Left renal cortex interstitium (tissue), 4 donors: ENCODE data around the gene PXMP4. TPM values are rescaled to one million over a fixed set of nuclear protein-coding genes. Genes with fewer than 3 reads are reported as not detected.
"Not testable (repeated sequence)": the region's sequence is repeated elsewhere in the genome, so short reads cannot be mapped to it uniquely, and the experiment has no call there.

ENCODE experiments used
- DNase-seq, 4 donors: peaks; one replicate each; pipeline ENCODE4 v3.0.0-alpha.2; 2013; ENCODE audit warnings: low read depth in 4 of 4, low spot score in 2 of 4, missing footprints in 1 of 4
- polyA plus RNA-seq, 4 donors: library from polyadenylated mRNA; unstranded; fragments of 120-200 nt; gene quantifications; one replicate each; pipeline ENCODE4 v1.2.1, GENCODE V29; 2013; ENCODE audit not compliant: insufficient read length in 4 of 4

Gene PXMP4, protein sequence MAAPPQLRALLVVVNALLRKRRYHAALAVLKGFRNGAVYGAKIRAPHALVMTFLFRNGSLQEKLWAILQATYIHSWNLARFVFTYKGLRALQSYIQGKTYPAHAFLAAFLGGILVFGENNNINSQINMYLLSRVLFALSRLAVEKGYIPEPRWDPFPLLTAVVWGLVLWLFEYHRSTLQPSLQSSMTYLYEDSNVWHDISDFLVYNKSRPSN
- polyA plus RNA-seq, result 1 to 10 TPM; 8.3 to 9.8 (median 9.2) TPM

DNA sequence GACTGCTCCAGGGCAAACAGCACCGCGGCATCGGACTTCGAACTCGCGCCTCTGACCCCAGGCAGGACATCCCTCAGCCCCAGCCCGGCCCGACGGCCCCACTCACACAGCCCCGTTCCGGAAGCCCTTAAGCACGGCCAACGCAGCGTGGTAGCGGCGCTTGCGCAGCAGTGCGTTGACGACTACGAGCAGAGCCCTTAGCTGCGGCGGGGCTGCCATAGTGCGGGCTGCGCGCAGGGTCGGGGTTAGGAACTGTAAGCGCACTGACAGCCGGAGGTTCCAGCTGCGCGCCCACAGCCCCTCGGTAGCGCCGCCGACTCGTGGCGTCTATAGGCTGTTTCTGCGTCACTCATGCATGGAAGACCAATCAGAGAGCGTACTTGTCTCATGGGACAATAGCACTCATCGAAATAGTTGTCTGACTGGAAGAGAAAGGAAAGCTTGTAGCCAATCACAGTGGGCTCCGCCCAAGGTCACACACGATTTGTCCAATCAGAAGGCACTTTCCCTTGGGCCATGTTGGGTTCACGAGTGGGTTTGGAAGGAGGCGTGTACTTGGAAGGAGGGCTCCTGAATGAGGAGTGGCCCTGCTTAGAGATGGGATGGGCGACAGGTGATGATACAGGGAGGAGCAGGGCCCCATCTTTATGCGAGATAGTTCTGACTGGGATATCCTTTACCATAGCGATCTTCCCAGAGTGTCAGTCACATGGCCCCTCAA is at the start of gene PXMP4:
Gene PXMP4 (minus strand): TSS at position 322 of the 721 bp plus-strand sequence. CDS start 103 bp downstream, at position 219.
- DNase-seq, result peak; percentile 69 to 91 (median 82)

DNA sequence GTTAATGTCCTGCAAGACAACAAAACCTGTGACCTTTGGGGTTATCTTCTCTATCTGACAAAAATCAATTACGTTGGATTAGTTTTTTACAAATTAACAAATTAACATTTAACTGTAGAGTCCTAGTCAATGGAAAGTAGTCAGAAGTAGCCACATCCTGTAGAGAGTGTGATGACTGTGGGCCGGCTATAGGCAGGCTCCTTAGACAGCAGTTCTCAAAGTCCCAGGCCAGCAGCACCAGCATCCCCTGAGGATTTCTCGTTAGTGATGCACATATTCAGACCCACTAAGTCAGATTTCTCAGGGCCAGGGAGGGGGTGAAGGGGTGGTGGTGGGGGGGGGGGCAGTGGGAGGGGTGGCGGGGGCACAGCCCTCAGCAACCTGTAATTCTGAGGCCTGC is 48.9 kb upstream of the PXMP4 start:
- no peak for DNase-seq

DNA sequence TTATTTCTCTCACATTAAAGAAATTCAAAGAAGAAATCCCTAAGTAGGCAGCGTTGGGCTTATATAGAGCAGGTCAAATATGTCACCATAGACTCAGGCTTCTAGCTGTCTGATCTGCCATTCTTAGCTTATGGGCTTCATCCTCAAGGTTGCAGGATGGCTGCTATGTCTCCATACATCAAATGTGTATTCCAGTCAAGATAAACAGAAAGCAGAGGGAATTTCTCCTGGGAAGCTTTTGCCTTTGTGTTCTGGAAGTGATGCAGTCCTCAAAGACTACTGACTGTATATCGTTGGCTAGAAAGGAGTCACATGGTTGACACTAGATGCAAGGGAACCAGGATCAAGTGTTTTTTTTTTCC is 47.6 kb upstream of the PXMP4 start:
- DNase-seq, result no peak

DNA sequence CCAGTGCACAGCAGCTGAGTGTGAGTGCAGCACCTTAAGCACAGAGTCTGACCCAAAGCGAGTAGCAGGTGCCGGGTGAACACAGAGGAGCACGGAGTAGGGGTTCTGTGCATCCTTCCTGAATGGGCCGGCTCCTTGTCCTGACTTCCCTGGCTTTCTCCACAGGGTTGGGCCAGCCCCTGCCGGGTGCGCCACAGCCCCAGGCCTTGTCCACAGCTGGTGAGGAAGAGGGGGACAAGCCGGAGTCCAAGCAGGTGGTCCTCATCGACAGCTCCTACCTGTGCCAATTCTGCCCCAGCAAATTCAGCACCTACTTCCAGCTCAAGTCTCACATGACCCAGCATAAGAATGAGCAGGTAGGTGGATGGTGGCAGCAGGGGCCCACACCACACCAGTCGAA is 46.6 kb upstream of the PXMP4 start:
- DNase-seq, result no peak

DNA sequence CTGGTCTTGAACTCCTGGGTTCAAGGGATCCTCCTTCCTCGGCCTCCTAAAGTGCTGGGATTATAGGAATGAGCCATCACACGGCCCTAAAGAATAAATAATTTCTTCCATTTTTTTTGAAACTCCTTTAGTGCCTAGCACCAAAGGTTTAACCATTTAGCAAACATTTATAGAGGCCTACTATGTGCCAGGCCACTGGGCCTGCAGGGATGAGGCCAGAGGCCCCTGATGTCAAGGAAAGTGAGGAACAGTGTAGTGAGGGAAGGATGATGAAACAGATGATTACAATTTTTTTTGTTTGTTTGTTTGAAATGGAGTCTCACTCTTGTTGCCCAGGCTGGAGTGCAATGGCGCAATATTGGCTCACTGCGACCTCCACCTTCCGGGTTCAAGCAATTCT is 45.5 kb upstream of the PXMP4 start:
- DNase-seq, result no peak

DNA sequence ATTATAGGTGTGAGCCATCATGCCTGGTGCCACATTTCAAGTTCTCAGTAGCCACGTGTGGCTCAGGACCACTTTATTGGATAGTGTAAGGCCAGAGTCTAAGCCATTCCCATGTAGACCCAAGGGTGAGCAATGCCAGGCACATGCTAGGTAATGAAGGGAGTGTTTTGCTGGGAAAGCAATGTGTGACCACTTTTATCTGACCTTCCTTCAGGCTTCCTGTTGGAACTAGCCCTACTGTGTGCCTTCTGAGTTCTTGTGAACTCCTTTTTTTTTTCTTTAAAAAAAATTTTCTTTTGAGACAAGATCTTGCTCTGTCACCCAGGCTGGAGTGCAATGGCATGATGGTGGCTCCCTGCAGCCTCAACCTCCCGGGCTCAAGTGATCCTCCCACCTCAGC is 45.0 kb upstream of the PXMP4 start:
- no peak for DNase-seq

DNA sequence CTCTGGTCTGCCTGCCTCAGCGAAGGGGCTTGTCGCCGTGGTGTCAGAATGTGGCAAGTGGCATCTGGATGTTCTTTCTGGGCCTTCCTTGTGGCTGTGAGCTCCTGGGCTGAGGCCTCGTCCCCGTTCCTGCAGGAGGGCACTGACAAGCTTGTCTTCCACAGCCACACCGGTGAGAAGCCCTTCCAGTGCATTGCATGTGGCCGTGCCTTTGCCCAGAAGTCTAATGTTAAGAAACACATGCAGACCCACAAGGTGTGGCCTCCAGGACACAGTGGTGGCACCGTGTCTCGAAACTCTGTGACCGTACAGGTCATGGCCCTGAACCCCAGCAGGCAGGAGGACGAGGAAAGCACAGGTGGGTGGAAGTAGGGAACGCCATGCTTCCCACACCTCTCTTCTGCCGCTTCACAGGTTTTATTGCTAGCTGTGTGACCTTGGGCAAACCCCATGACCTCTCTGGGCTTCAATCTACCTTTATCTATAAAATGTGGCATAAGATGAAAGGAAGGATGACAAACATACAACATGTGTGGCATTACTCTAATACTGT is 41.7 kb upstream of the PXMP4 start:
- DNase-seq, result no peak

DNA sequence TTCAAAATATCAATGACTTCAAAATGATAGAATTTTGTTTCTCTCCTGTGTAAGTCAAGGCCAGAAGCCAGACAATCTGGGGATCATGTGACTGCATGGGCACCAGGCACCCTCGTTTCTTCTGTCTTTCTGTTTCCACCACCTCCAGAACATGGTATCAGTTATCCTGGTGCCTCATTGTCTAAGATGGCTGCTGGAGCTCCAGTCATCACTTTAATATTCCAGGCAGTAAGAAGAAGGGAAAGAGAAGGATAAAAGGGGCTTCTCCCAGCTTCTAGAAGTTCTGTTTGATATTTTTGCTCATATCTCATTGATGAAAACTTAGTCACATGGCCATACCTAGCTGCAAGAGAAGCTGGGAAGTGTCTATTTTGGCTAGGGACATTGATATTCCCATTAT is 37.3 kb upstream of the PXMP4 start:
- DNase-seq, result no peak

DNA sequence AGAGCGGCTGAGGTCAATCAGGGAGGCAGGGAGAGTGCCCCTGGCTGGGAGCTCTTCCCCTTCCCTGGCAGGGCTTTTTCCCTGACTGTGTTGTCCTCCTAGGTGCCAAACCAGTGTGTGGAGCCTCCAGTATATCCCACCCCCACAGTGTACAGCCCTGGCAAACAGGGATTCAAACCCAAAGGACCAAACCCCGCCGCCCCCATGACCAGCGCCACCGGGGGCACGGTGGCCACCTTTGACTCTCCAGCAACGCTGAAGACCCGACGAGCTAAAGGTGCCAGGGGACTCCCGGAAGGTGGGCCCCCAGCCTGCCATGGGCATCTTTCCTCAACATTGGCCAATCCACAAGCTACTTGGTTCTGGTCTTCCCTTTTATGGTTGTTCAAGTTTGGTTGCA is 36.9 kb upstream of the PXMP4 start:
- no peak for DNase-seq

DNA sequence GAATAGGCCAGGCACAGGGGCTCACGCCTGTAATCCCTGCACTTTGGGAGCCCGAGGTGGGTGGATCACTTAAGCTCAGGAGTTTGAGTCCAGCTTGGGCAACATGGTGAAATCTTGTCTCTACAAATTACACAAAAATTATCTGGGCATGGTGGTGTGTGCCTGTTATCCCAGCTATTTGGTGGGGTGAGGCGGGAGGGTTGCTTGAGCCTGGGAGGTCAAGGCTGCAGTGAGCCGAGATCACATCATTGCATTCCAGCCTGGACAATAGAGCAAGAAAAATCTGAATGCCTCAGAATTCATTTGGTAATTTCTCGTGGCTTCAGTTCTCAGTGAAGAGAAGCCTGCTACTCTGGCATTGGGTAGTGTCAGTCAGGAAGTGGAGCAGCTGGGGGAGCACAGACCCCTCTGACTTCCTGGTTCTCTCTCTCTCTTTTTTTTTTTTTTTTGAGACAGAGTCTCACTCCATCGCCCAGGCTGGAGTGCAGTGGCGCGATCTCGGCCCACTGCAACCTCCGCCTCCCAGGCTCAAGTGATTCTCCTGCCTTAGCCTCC is 35.9 kb upstream of the PXMP4 start:
- not testable (repeated sequence) for DNase-seq

DNA sequence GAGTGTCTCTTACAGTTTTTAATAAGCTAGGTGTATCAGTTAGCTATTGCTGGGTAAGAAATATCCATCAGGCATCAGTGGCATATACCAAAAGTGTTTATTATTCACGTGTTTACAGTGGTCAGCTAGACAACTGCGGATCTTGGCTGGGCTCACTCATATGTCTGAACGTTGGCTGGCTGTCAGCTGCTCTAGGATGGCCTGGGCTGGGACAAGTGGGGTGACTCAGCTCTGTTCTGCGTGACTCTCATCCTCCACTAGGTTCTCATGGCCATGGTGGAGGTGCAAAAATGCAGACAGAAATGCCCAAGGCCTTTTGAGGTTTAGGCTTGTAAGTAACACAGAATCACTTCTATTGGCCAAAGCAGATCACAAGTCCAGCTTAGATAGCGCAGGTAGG is 33.7 kb upstream of the PXMP4 start:
- no peak for DNase-seq

DNA sequence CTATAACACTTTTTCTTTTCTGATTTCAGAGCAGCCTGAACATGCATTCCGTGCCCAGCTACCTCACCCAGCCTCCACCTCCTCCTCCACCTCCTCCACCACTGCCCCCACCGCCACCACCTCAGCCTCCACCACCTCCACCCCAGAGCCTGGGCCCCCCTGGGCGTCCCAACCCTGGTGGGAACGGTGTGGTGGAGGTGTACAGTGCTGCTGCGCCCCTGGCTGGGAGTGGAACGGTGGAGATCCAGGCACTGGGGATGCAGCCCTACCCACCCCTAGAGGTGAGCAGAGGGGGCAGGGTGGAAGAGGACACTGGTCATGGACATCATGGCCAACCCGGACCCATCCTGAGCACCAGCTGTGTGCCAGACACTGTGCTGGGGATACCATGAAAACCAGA is 33.0 kb upstream of the PXMP4 start:
- DNase-seq, result no peak

DNA sequence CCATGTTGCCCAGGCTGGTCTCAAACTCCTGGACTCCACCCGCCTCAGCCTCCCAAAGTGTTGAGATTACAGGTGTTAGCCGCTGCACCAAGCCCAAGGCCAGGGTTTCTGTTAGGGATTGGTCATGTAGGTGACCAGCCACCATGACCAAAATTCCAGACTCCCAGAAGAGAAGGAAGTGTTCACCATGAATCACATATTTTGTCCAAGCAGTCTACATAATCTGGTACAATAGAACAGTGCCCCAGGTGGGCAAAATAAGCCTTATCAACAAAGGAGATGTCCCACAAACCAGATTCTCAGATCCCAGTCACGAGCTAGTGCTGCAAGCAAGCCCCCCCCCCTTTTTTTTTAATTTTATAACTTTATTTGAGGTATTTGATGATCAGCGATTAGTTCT is 31.7 kb upstream of the PXMP4 start:
- DNase-seq, result no peak

DNA sequence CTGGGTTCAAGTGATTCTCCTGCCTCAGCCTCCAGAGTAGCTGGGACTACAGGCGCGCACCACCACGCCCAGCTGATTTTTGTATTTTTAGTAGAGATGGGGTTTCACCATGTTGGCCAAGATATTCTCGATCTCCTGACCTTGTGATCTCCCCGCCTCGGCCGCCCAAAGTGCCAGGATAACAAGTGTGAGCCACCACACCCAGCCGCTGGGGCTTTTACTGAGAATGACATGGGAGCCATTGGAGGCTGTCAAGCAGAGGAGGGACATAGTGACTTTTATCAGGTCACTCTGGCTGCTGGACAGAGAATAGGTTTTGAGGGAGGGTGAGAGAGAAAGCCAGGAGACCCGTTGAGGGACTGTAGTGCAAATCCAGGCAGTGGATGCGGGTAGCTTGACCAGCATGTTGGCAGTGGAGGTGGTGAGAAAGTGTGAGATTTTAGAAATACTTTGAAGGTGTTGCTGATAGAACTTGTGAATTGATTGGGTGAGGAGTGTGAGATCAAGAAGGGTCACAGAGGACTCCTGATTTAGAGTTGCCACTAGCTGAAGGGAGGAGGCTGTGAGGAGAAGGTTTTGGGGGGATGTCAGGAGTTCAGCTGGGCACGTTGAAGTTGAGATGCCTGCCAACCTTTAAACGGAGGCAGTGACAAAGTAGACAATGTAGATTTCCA is 26.4 kb upstream of the PXMP4 start:
- no peak for DNase-seq

DNA sequence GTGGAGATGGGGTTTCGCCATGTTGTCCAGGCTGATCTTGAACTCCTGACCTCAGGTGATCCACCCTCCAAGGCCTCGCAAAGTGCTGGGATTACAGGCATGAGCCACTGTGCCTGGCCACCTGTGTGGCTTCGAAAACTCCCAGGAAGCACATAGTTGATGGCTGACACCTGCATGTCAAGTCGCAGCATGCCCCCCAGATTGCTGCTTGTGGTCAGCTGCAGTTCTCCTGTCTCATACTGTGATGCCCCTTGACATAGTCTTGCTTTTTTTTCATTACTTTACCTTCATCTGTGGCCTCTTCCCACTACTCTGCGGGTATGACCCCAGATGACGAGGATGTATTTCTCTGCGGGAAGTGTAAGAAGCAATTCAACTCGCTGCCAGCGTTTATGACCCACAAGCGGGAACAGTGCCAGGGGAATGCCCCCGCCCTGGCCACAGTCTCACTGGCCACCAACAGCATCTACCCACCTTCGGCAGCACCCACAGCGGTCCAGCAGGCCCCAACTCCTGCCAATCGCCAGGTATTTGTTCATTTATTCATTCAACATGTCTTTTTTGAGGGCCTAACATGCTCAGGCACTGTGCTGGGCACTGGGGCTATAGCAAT is 24.8 kb upstream of the PXMP4 start:
- DNase-seq, result no peak

DNA sequence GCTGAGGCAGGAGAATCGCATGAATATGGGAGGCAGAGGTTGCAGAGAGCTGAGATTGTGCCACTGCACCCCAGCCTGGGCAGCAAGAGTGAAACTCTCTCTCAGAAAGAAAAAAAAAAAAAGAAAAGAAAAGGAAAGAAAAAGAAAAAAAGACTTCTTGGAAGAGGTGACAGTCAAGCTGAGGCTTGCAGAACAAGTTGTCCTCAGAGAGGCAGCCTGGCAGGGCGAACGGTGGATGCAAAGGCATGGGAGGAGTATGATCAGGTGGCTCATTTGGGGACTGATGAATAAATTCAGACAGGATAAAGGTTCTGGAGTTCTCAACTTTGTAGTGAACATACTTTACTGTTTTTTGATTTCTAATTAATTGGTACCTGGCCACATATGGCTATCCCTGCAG is 24.1 kb upstream of the PXMP4 start:
- no peak for DNase-seq

DNA sequence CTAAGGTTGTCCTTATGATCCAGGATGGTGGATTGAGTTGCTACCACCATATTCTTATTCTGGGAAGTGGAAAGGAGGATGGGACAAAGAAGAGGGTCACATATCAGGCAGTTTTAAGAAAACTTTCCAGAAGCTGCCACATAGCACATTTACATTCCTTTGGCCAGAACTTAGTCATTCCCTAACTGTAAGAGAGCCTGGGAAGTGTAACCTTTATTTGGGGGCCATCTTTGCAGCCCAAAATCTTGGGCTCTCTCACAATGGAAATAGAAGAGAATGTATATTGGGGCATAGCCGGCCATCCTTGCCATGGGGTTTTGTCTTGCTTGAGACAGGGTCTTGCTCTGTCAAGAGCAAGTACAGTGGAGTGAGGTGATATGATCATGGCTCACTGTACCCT is 20.1 kb upstream of the PXMP4 start:
- no peak for DNase-seq

DNA sequence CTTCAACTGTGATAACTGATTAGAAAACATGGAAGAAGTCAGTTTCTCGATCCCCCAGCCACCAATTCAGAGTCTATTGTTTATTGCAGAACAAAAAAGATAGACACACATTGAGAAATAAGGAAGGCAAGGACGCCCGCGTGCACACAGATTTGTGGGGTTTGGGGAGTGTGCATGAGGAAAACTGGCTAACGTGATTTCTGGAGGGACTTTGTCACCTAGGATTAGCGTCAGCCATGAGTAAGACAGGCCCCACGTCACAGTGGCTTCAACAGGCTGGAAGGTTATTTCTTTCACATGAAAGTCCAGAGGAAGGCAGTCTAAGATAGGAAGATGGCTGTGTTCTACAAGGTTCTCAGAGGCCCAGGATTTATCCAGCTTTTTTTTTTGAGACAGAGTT is 19.4 kb upstream of the PXMP4 start:
- no peak for DNase-seq

DNA sequence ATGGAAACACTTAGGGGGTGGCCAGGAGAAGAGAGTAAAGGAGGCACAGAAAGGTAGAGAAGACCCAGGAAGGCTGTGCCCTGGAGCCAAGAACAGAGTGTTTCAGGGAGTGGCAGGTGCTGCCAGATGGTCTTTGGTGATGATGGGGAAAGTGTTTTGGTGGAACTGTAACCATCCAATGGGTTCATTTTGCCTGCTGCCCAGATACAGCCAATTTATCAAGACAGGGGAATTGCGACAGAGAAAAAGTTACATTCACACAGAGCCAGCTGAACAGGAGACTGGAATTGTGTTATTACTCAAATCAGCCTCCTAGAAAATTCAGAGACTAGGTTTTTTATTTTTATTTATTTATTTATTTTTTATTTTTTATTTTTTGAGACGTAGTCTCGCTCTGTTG is 16.9 kb upstream of the PXMP4 start:
- DNase-seq, result no peak

DNA sequence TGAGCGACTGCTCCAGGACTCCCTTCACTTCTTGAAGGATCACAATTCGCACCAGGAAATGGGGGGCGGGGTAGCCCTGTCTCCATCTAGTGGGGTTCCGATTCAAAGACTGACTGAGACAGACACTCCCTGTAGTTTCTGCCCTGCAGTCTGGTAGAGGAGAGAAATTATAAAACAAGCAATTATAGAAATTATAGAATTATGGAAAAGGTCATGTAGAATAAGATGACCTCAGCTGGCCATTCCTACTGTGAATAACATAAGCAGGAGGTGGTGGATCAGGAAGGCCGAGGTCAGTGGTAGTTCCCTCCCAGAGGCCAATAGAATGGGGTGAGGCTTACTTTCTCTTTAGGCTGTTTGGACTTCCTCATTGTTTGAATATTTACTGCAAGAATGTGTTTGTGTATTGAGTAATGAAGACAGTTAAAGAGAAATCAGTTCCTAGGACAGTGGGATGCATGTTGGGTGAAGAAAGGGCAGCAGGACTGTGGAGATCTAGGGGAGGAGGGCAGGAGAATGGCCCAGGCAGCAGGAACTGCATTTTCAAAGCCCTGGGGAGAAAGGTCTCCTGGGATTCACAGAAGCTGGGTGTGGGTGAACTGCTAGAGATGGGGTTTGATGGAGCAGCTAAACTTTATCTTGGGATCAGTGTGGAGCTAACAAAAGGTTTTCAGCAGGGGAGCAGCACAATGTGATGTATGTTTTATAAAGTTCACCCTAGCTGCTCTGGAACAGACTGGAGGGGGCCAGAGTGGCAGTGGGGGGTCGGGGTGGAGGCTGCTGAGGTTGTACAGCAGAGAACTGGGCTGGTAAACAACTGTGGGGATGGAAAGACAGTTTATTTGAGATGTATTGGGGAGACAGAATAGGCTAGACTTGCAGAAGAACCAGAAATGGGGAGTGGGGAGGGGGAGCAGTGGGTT is 13.8 kb upstream of the PXMP4 start:
- DNase-seq, result peak in 3 of 4 donors; percentile 17 to 32 (median 19)
